ENCODE results near the gene SNIP1.
A peak's percentile ranks its signal among the peaks of the same experiment; 100 is the strongest.
"Not testable (repeated sequence)": the region's sequence is repeated elsewhere in the genome, so short reads cannot be mapped to it uniquely, and the experiment has no call there.

SNIP1 gene

GRCh38 chr1:37553927-37554808 is at the start of gene SNIP1:
TSS of gene SNIP1 (minus strand) at chr1:37554293. CDS start at chr1:37554229, 64 bp downstream.
- H3K27ac Mint-ChIP-seq (ENCODE audit: low read depth), result peak within 1 kb of the TSS; percentile 94
- DNase-seq (ENCODE audit: low spot score in 2 of 2) (peak; percentile 80 to 87), ATAC-seq (replicated peaks; ENCODE audit: extremely low read depth, poor library complexity, severe bottlenecking) (peak; percentile 99)
- no peaks in the 10 kb centered on the region for H3K27me3 Mint-ChIP-seq
- peaks cover 42% of the 10 kb centered on the region for H3K4me1 Mint-ChIP-seq
- peaks cover 32% of the 10 kb centered on the region for H3K36me3 Mint-ChIP-seq (ENCODE audit: insufficient read depth)
- peak within 1 kb of the TSS; percentile 96 for H3K4me3 Mint-ChIP-seq
- no peaks in the 10 kb centered on the region for H3K9me3 Mint-ChIP-seq

GRCh38 chr1:37602750-37603694 is 48.9 kb upstream of the SNIP1 start:
- DNase-seq (ENCODE audit: low spot score in 2 of 2), result peak in 1 of 2 donors; percentile 10

GRCh38 chr1:37601441-37601840 is 47.3 kb upstream of the SNIP1 start:
- no peaks in the 10 kb centered on the region for H3K9me3 Mint-ChIP-seq

More at GRCh38 chr1:37602750-37603694, 48.9 kb upstream of the SNIP1 start:
- H3K4me1 Mint-ChIP-seq, result peaks cover 5% of the 10 kb centered on the region
- H3K27ac Mint-ChIP-seq (ENCODE audit: low read depth), result no peak overlapping the region
- no peak overlapping the region for H3K4me3 Mint-ChIP-seq
- no peaks in the 10 kb centered on the region for H3K36me3 Mint-ChIP-seq (ENCODE audit: insufficient read depth)
- no peaks in the 10 kb centered on the region for H3K9me3 Mint-ChIP-seq
- H3K27me3 Mint-ChIP-seq, result peaks cover 23% of the 10 kb centered on the region
- no peak for ATAC-seq (replicated peaks; ENCODE audit: extremely low read depth, poor library complexity, severe bottlenecking)

GRCh38 chr1:37599940-37600339 is 45.8 kb upstream of the SNIP1 start:
- Mint-ChIP-seq H3K36me3 (ENCODE audit: insufficient read depth) (peaks cover 10% of the 10 kb centered on the region), H3K4me1 (peaks cover 22% of the 10 kb centered on the region), H3K27ac (ENCODE audit: low read depth) (no peak overlapping the region), H3K9me3 (no peaks in the 10 kb centered on the region), H3K27me3 (peaks cover 20% of the 10 kb centered on the region), H3K4me3 (no peak overlapping the region)
- ATAC-seq (replicated peaks; ENCODE audit: extremely low read depth, poor library complexity, severe bottlenecking) (no peak), DNase-seq (ENCODE audit: low spot score in 2 of 2) (no peak)

More at GRCh38 chr1:37601441-37601840, 47.3 kb upstream of the SNIP1 start:
- no peak overlapping the region for H3K4me3 Mint-ChIP-seq
- H3K4me1 Mint-ChIP-seq, result peaks cover 7% of the 10 kb centered on the region
- no peak overlapping the region for H3K27ac Mint-ChIP-seq (ENCODE audit: low read depth)
- H3K36me3 Mint-ChIP-seq (ENCODE audit: insufficient read depth), result no peaks in the 10 kb centered on the region
- peaks cover 23% of the 10 kb centered on the region for H3K27me3 Mint-ChIP-seq
- DNase-seq (ENCODE audit: low spot score in 2 of 2) (no peak), ATAC-seq (replicated peaks; ENCODE audit: extremely low read depth, poor library complexity, severe bottlenecking) (no peak)

GRCh38 chr1:37596182-37596667 is 42.1 kb upstream of the SNIP1 start:
- Mint-ChIP-seq H3K4me3 (peak overlapping the region; percentile 97), H3K27me3 (no peaks in the 10 kb centered on the region), H3K4me1 (peaks cover 21% of the 10 kb centered on the region), H3K36me3 (ENCODE audit: insufficient read depth) (peaks cover 20% of the 10 kb centered on the region), H3K9me3 (no peaks in the 10 kb centered on the region), H3K27ac (ENCODE audit: low read depth) (peak overlapping the region; percentile 97)
- no peak for ATAC-seq (replicated peaks; ENCODE audit: extremely low read depth, poor library complexity, severe bottlenecking)
- DNase-seq (ENCODE audit: low spot score in 2 of 2), result no peak

GRCh38 chr1:37595440-37596181 is 41.5 kb upstream of the SNIP1 start, which contains the start of gene GNL2:
TSS of gene GNL2 (minus strand) at chr1:37595937. CDS start at chr1:37595822, 115 bp downstream.
- Mint-ChIP-seq H3K36me3 (ENCODE audit: insufficient read depth) (peaks cover 25% of the 10 kb centered on the region), H3K4me3 (peak within 1 kb of the TSS; percentile 97), H3K27me3 (no peaks in the 10 kb centered on the region), H3K27ac (ENCODE audit: low read depth) (peak within 1 kb of the TSS; percentile 97), H3K4me1 (peaks cover 25% of the 10 kb centered on the region), H3K9me3 (no peaks in the 10 kb centered on the region)
- peak; percentile 93 to 94 for DNase-seq (ENCODE audit: low spot score in 2 of 2)
- peak; percentile 98 for ATAC-seq (replicated peaks; ENCODE audit: extremely low read depth, poor library complexity, severe bottlenecking)

GRCh38 chr1:37593726-37594125 is 39.6 kb upstream of the SNIP1 start:
- Mint-ChIP-seq H3K4me1 (peaks cover 25% of the 10 kb centered on the region), H3K4me3 (no peak overlapping the region), H3K27ac (ENCODE audit: low read depth) (no peak overlapping the region), H3K27me3 (no peaks in the 10 kb centered on the region), H3K9me3 (no peaks in the 10 kb centered on the region), H3K36me3 (ENCODE audit: insufficient read depth) (peaks cover 40% of the 10 kb centered on the region)
- no peak for ATAC-seq (replicated peaks; ENCODE audit: extremely low read depth, poor library complexity, severe bottlenecking)
- no peak for DNase-seq (ENCODE audit: low spot score in 2 of 2)

GRCh38 chr1:37588939-37589338 is 34.8 kb upstream of the SNIP1 start:
- DNase-seq (ENCODE audit: low spot score in 2 of 2), result no peak

GRCh38 chr1:37584544-37584943 is 30.5 kb upstream of the SNIP1 start:
- peaks cover 82% of the 10 kb centered on the region for H3K36me3 Mint-ChIP-seq (ENCODE audit: insufficient read depth)
- not testable (repeated sequence) for H3K9me3 Mint-ChIP-seq; H3K4me1 Mint-ChIP-seq; ATAC-seq (replicated peaks; ENCODE audit: extremely low read depth, poor library complexity, severe bottlenecking); H3K27ac Mint-ChIP-seq (ENCODE audit: low read depth); H3K4me3 Mint-ChIP-seq; H3K27me3 Mint-ChIP-seq; DNase-seq (ENCODE audit: low spot score in 2 of 2)

More at GRCh38 chr1:37588939-37589338, 34.8 kb upstream of the SNIP1 start:
- Mint-ChIP-seq H3K4me3 (no peak overlapping the region), H3K27me3 (no peaks in the 10 kb centered on the region), H3K4me1 (peaks cover 4% of the 10 kb centered on the region), H3K27ac (ENCODE audit: low read depth) (no peak overlapping the region), H3K9me3 (no peaks in the 10 kb centered on the region), H3K36me3 (ENCODE audit: insufficient read depth) (peaks cover 68% of the 10 kb centered on the region)
- no peak for ATAC-seq (replicated peaks; ENCODE audit: extremely low read depth, poor library complexity, severe bottlenecking)

GRCh38 chr1:37575692-37576091 is 21.6 kb upstream of the SNIP1 start:
- H3K27ac Mint-ChIP-seq (ENCODE audit: low read depth), result no peak overlapping the region
- no peak overlapping the region for H3K4me3 Mint-ChIP-seq
- no peaks in the 10 kb centered on the region for H3K4me1 Mint-ChIP-seq
- ATAC-seq (replicated peaks; ENCODE audit: extremely low read depth, poor library complexity, severe bottlenecking) (no peak), DNase-seq (ENCODE audit: low spot score in 2 of 2) (no peak)
- no peaks in the 10 kb centered on the region for H3K27me3 Mint-ChIP-seq
- H3K36me3 Mint-ChIP-seq (ENCODE audit: insufficient read depth), result peaks cover 65% of the 10 kb centered on the region
- no peaks in the 10 kb centered on the region for H3K9me3 Mint-ChIP-seq

- H3K9me3 Mint-ChIP-seq, result no peaks in the 10 kb centered on the region
- no peak for DNase-seq (ENCODE audit: low spot score in 2 of 2)
Measured at GRCh38 chr1:37574834-37575480, 20.9 kb upstream of the SNIP1 start.

More at GRCh38 chr1:37574834-37575480, 20.9 kb upstream of the SNIP1 start:
- Mint-ChIP-seq H3K27me3 (no peaks in the 10 kb centered on the region), H3K27ac (ENCODE audit: low read depth) (no peak overlapping the region), H3K4me1 (no peaks in the 10 kb centered on the region), H3K4me3 (no peak overlapping the region), H3K36me3 (ENCODE audit: insufficient read depth) (peaks cover 61% of the 10 kb centered on the region)
- no peak for ATAC-seq (replicated peaks; ENCODE audit: extremely low read depth, poor library complexity, severe bottlenecking)

Measured in central memory CD8-positive, alpha-beta T cell (primary cell).